ENCODE results near the gene BOK.

DNA sequence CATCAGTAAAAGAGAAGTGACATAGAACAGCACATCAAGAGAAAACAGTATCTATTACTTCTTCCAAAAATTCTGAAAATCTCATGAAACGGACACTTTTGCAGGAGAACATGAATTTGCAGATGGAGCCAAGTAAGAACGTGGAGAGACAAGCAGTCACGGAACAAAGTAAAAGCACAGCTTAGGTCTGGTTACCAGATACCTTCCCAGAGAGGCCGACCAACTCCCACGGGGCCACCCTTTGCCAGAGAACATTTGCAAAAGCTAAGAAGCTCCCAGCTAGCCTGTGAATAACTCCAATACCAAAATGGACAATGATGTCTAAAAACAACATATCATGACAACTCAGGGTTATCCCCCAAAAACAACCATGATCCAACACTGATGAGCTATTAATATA lies 39.5 kb downstream of the BOK start:
- TF ChIP-seq, protein P1, sequence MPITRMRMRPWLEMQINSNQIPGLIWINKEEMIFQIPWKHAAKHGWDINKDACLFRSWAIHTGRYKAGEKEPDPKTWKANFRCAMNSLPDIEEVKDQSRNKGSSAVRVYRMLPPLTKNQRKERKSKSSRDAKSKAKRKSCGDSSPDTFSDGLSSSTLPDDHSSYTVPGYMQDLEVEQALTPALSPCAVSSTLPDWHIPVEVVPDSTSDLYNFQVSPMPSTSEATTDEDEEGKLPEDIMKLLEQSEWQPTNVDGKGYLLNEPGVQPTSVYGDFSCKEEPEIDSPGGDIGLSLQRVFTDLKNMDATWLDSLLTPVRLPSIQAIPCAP (CRISPR knock-in tag; IDR thresholded peaks at IDR 0.05; ENCODE audit: borderline replicate concordance) = no peak
- TF ChIP-seq SRF (CRISPR knock-in tag; IDR thresholded peaks at IDR 0.05) (no peak), SMARCA4 (IDR thresholded peaks at IDR 0.05) (no peak), FOXA1 (IDR thresholded peaks at IDR 0.05; ENCODE audit: borderline replicate concordance) (no peak)
- TF ChIP-seq, protein P2, sequence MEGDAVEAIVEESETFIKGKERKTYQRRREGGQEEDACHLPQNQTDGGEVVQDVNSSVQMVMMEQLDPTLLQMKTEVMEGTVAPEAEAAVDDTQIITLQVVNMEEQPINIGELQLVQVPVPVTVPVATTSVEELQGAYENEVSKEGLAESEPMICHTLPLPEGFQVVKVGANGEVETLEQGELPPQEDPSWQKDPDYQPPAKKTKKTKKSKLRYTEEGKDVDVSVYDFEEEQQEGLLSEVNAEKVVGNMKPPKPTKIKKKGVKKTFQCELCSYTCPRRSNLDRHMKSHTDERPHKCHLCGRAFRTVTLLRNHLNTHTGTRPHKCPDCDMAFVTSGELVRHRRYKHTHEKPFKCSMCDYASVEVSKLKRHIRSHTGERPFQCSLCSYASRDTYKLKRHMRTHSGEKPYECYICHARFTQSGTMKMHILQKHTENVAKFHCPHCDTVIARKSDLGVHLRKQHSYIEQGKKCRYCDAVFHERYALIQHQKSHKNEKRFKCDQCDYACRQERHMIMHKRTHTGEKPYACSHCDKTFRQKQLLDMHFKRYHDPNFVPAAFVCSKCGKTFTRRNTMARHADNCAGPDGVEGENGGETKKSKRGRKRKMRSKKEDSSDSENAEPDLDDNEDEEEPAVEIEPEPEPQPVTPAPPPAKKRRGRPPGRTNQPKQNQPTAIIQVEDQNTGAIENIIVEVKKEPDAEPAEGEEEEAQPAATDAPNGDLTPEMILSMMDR (IDR thresholded peaks at IDR 0.05 in 2 of 3, conservative IDR thresholded peaks at IDR 0.05 in 1 of 3; ENCODE audit: insufficient read depth in 2 of 3, low read depth in 1 of 3, low read length in 3 of 3) = no peak

Data from K562 (cell line).